ENCODE data around the gene TSACC.

GRCh38 chr1:156391701-156392100 is 53.4 kb downstream of the TSACC start:
- TF ChIP-seq POLR2AphosphoS5 (IDR thresholded peaks at IDR 0.05; ENCODE audit: low read length) (no peak), POLR2A (IDR thresholded peaks at IDR 0.05; ENCODE audit: low read depth, low read length) (no peak), RAD21 (IDR thresholded peaks at IDR 0.05; ENCODE audit: insufficient read depth, low read depth, low read length) (no peak), FOXM1 (IDR thresholded peaks at IDR 0.05; ENCODE audit: low read depth, low read length) (no peak), CTCF (IDR thresholded peaks at IDR 0.05 in 2 of 3, conservative IDR thresholded peaks at IDR 0.05 in 1 of 3; ENCODE audit: control insufficient read depth in 2 of 3, extremely low read depth in 1 of 3, insufficient read depth in 1 of 3, low read depth in 3 of 3, low read length in 3 of 3) (no peak), TCF3 (IDR thresholded peaks at IDR 0.05; ENCODE audit: borderline replicate concordance, insufficient read depth, low read depth, low read length) (no peak)

All from GM12878 (cell line).